DMS153 (cell line): Measurements from ENCODE around the gene CSF3R.

Source experiments
- DNase-seq: peaks from one replicate; lab custom pipeline; 2025; lab: John Stamatoyannopoulos, UW

The CSF3R gene

GRCh38 chr1:36419569-36419968 is 63.1 kb downstream of the CSF3R start:
- DNase-seq = no peak

DNA sequence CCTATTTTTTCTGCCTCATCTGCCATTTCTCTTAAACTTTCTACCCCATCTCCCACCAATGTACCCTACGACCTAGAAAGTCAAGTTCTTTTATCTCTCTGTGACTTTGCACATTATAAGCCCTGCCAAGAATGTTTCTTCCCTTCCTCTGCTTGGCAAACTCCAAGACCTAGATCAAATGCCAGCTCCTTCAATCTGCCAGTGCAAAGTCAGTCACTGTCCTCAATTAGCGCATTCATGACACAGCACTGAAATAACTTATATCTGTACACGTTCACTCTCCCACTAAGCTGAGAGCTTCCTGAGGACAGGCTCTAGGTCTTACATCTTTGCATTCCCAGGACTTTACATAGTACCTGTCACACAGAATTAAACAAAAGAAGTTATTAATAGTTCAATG is 63.6 kb downstream of the CSF3R start:
- DNase-seq = no peak

GRCh38 chr1:36417931-36418330 is 64.8 kb downstream of the CSF3R start:
- no peak for DNase-seq
